ENCODE results near the gene HBS1L. TPM values are rescaled to one million over a fixed set of nuclear protein-coding genes. Genes with fewer than 3 reads are reported as not detected.

HBS1L gene
- total and polyA plus RNA-seq, 8 donors, result 14.3 to 63.5 (median 30.7) TPM

GRCh38 chr6:134932098-134932497, 122.5 kb downstream of the HBS1L start:
- Histone ChIP-seq H3K36me3 (peaks cover 0 to 6% (median 0%) of the 10 kb centered on the region in 4 donors), H3K9me3 (no peaks in the 10 kb centered on the region), H3K27ac (no peak overlapping the region), H3K4me3 (no peak overlapping the region), H3K27me3 (no peaks in the 10 kb centered on the region), H3K4me1 (no peaks in the 10 kb centered on the region)
- 73 to 83% (median 80%) methylated on average over 5 of the region's 5 CpGs for WGBS, 5 donors
- TF ChIP-seq CTCF (IDR thresholded peaks at IDR 0.05) (no peak), EP300 (IDR thresholded peaks at IDR 0.05) (no peak), POLR2A (IDR thresholded peaks at IDR 0.05) (no peak)
- DNase-seq, result no peak
- intact Hi-C loops (cut with DNase I; ENCODE audit: low total_unique reads), result no loop called here

- DNase-seq, result no peak
- H3K9me3 ChIP-seq, result no peaks in the 10 kb centered on the region
- 85 to 94% (median 92%) methylated on average over 6 of the region's 6 CpGs for WGBS, 5 donors
- H3K4me1 ChIP-seq, result no peaks in the 10 kb centered on the region
- peaks cover 0 to 6% (median 0%) of the 10 kb centered on the region in 4 donors for H3K36me3 ChIP-seq
- H3K27me3 ChIP-seq, result no peaks in the 10 kb centered on the region
- intact Hi-C loops (cut with DNase I; ENCODE audit: low total_unique reads), result no loop called here
- no peak overlapping the region for H3K4me3 ChIP-seq
- TF ChIP-seq POLR2A (IDR thresholded peaks at IDR 0.05) (no peak), POLR2AphosphoS5 (IDR thresholded peaks at IDR 0.05) (no peak), CTCF (IDR thresholded peaks at IDR 0.05) (no peak)
- no peak overlapping the region for H3K27ac ChIP-seq
Measured at GRCh38 chr6:134930463-134930862, 124.2 kb downstream of the HBS1L start.

GRCh38 chr6:134928151-134928900, 126.3 kb downstream of the HBS1L start:
- DNase-seq, result no peak
- H3K4me3 ChIP-seq, result no peak overlapping the region
- intact Hi-C loops (cut with DNase I; ENCODE audit: low total_unique reads), result no loop called here
- TF ChIP-seq POLR2AphosphoS5 (IDR thresholded peaks at IDR 0.05) (no peak), EP300 (IDR thresholded peaks at IDR 0.05) (no peak), POLR2A (IDR thresholded peaks at IDR 0.05) (no peak), CTCF (IDR thresholded peaks at IDR 0.05) (no peak)
- H3K27ac ChIP-seq, result no peak overlapping the region
- peaks cover 0 to 6% (median 0%) of the 10 kb centered on the region in 4 donors for H3K36me3 ChIP-seq
- H3K9me3 ChIP-seq, result no peaks in the 10 kb centered on the region
- H3K4me1 ChIP-seq, result no peaks in the 10 kb centered on the region
- H3K27me3 ChIP-seq, result no peaks in the 10 kb centered on the region
- WGBS, 5 donors, result 75 to 82% (median 78%) methylated on average over 6 of the region's 6 CpGs

GRCh38 chr6:134925800-134926199, 128.8 kb downstream of the HBS1L start:
- Histone ChIP-seq H3K4me1 (no peaks in the 10 kb centered on the region), H3K36me3 (peaks cover 0 to 6% (median 0%) of the 10 kb centered on the region in 4 donors), H3K27me3 (no peaks in the 10 kb centered on the region), H3K9me3 (no peaks in the 10 kb centered on the region), H3K27ac (no peak overlapping the region), H3K4me3 (no peak overlapping the region)
- intact Hi-C loops (cut with DNase I; ENCODE audit: low total_unique reads), result no loop called here
- TF ChIP-seq EP300 (IDR thresholded peaks at IDR 0.05), result no peak
- TF ChIP-seq POLR2AphosphoS5 (IDR thresholded peaks at IDR 0.05), result no peak
- TF ChIP-seq CTCF (IDR thresholded peaks at IDR 0.05), result no peak
- TF ChIP-seq POLR2A (IDR thresholded peaks at IDR 0.05), result no peak
- DNase-seq, result no peak
- 79 to 91% (median 86%) methylated on average over 3 of the region's 3 CpGs for WGBS, 5 donors

Measured in stomach (tissue), 9 donors.